Gastrocnemius medialis (tissue), 4 donors: Measurements from ENCODE around the gene DQX1.

Source experiments
- CTCF ChIP-seq, 5 experiments: fragments of 450-650 bp in 3 of 5; fragments of 200-600 bp in 2 of 5; sonication (generic) in 2 of 5; IDR thresholded peaks in 4 of 5; conservative IDR thresholded peaks in 1 of 5; 1 replicate in 4 of 5; 2 replicates in 1 of 5; pipeline ENCODE4 v1.5.1; 2016 to 2019; ENCODE audit warnings: antibody characterized with exemption in 5 of 5, mild to moderate bottlenecking in 3 of 5, moderate library complexity in 3 of 5
- POLR2A ChIP-seq, 2 donors: fragments of 450-650 bp; IDR thresholded peaks; one replicate each; pipeline ENCODE4 v1.6.1; 2017; ENCODE audit warnings: antibody characterized with exemption in 2 of 2, mild to moderate bottlenecking in 2 of 2, moderate library complexity in 2 of 2

GRCh38 chr2:74515271-74515980, 10.6 kb downstream of the DQX1 start:
- no peak for TF ChIP-seq CTCF (IDR thresholded peaks at IDR 0.05 in 4 of 5, conservative IDR thresholded peaks at IDR 0.05 in 1 of 5)
- no peak for TF ChIP-seq POLR2A (IDR thresholded peaks at IDR 0.05)
